Right lobe of liver (tissue), 4 donors: ENCODE results near the gene APOA4.

Experiments used
- POLR2A ChIP-seq: fragments of 450-650 bp; IDR thresholded peaks from one replicate; pipeline ENCODE4 v1.6.1; 2017; ENCODE audit warnings: antibody characterized with exemption, mild to moderate bottlenecking
- TF ChIP-seq, protein P1 (sequence below), 4 donors: fragments of 200-600 bp in 3 of 4; fragments of 450-650 bp in 1 of 4; IDR thresholded peaks; one replicate each; pipeline versions ENCODE4 v1.5.1 to v1.8.0; 2016 to 2022; ENCODE audit warnings: antibody characterized with exemption in 4 of 4, mild to moderate bottlenecking in 2 of 4
- donor health status: DM: no; HTN: no; CAD: no.
- donor health status: DM: no; HTN: no; CAD: no.
- donor health status: DM: no; HTN: yes; CAD: no.

GRCh38 chr11:116849060-116849459, 26.0 kb upstream of the APOA4 start:
- TF ChIP-seq, protein P1, sequence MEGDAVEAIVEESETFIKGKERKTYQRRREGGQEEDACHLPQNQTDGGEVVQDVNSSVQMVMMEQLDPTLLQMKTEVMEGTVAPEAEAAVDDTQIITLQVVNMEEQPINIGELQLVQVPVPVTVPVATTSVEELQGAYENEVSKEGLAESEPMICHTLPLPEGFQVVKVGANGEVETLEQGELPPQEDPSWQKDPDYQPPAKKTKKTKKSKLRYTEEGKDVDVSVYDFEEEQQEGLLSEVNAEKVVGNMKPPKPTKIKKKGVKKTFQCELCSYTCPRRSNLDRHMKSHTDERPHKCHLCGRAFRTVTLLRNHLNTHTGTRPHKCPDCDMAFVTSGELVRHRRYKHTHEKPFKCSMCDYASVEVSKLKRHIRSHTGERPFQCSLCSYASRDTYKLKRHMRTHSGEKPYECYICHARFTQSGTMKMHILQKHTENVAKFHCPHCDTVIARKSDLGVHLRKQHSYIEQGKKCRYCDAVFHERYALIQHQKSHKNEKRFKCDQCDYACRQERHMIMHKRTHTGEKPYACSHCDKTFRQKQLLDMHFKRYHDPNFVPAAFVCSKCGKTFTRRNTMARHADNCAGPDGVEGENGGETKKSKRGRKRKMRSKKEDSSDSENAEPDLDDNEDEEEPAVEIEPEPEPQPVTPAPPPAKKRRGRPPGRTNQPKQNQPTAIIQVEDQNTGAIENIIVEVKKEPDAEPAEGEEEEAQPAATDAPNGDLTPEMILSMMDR (IDR thresholded peaks at IDR 0.05), result no peak
- no peak for TF ChIP-seq POLR2A
